Heart left ventricle (tissue), 16 donors: ENCODE measurements around the gene MGARP. TPM values are rescaled to one million over a fixed set of nuclear protein-coding genes. Genes with fewer than 3 reads are reported as not detected.
A peak's percentile ranks its signal among the peaks of the same experiment; 100 is the strongest.

Experiments used
- ATAC-seq, 4 donors: fragments of 200-7000 bp; cut with Tn5 transposase; one replicate each; pipeline ENCODE4 v1.9.1; 2020 to 2022; ENCODE audit warnings: moderate library complexity in 4 of 4, mild to moderate bottlenecking in 3 of 4, moderate number of reproducible peaks in 1 of 4
- DNase-seq, 5 donors: peaks; one replicate each; pipeline ENCODE4 v3.0.0-alpha.2; 2020
- H3K27ac ChIP-seq, 12 donors: fragments of 200-600 bp; sonication (generic) in 4 of 12; one replicate each; pipeline versions ENCODE4 v1.5.0 to v1.8.0; 2016 to 2022; ENCODE audit warnings: mild to moderate bottlenecking in 2 of 12
- H3K27me3 ChIP-seq, 9 donors: fragments of 200-600 bp; sonication (generic) in 2 of 9; one replicate each; pipeline versions ENCODE4 v1.5.1 to v1.8.0; 2016 to 2022; ENCODE audit warnings: mild to moderate bottlenecking in 3 of 9
- H3K36me3 ChIP-seq, 9 donors: fragments of 200-600 bp; sonication (generic) in 2 of 9; one replicate each; pipeline versions ENCODE4 v1.5.0 to v1.8.0; 2018 to 2022; ENCODE audit warnings: mild to moderate bottlenecking in 2 of 9
- H3K4me1 ChIP-seq, 12 donors: fragments of 200-600 bp; sonication (generic) in 4 of 12; one replicate each; pipeline versions ENCODE4 v1.5.0 to v1.8.0; 2016 to 2022; ENCODE audit warnings: mild to moderate bottlenecking in 3 of 12
- H3K4me3 ChIP-seq, 12 donors: fragments of 200-600 bp; sonication (generic) in 4 of 12; one replicate each; pipeline versions ENCODE4 v1.5.0 to v1.8.0; 2017 to 2022; ENCODE audit warnings: mild to moderate bottlenecking in 9 of 12, moderate library complexity in 4 of 12
- H3K9me3 ChIP-seq, 12 donors: fragments of 200-600 bp; sonication (generic) in 4 of 12; one replicate each; pipeline versions ENCODE4 v1.5.0 to v1.8.0; 2016 to 2022; ENCODE audit warnings: mild to moderate bottlenecking in 1 of 12
- CTCF ChIP-seq, 12 donors: fragments of 200-600 bp; sonication (generic) in 4 of 12; IDR thresholded peaks; one replicate each; pipeline versions ENCODE4 v1.5.0 to v1.8.0; 2018 to 2022; ENCODE audit warnings: antibody characterized with exemption in 12 of 12, mild to moderate bottlenecking in 5 of 12
- POLR2A ChIP-seq, 2 donors: fragments of 450-650 bp; IDR thresholded peaks; one replicate each; pipeline ENCODE4 v1.6.1; 2017; ENCODE audit warnings: antibody characterized with exemption in 2 of 2, mild to moderate bottlenecking in 2 of 2, moderate library complexity in 2 of 2
- WGBS, 4 donors: extraction: QIAGEN DNeasy Blood & Tissue Kit in 2 of 4; methylation state at CpG; one replicate each; pipeline versions ENCODE4 v1.1.5 to v1.1.7; 2013 to 2018; 5-methylcytosine and 5-hydroxymethylcytosine counted together
- intact Hi-C, 10 donors: fragments of 100-400 bp; cut with DNase I; formaldehyde crosslinking; loops; one replicate each; pipeline versions ENCODE4 v1.11.1 to v1.14.2; 2022
- polyA plus RNA-seq, 2 donors: library from polyadenylated mRNA; stranded (reverse); fragments of 200-250 nt; gene quantifications; one replicate each; pipeline ENCODE4 v1.2.3, GENCODE V29; 2013
- total RNA-seq, 9 donors: library from RNA; depleted of rRNA in 2 of 9; stranded (reverse); fragments of >200 nt in 2 of 9; fragmentation: NEBNext Ultra II Directional in 3 of 9; extraction: Animal tissue kit (Norgen Biotek cat#: 25700) in 3 of 9; gene quantifications; one replicate each; pipeline versions ENCODE4 v1.1.0 to v1.2.4, GENCODE V29; 2016 to 2023
- donor health status: ischemic (EF 13 %, LVEDD 7.1; RV severe dilation, severe dysfunction).
- donor health status: healthy with polysubstance abuse.
- donor health status: DM: no; HTN: yes; CAD: no.
- donor health status: DM: no; HTN: no; CAD: no.
- donor health status: ischemic (EF 25% LVEDD 6.9; RV normal size, moderate dysfunction).
- donor health status: ischemic (EF 25% LVEDD 5.7; RV mildly dilated, moderate dysfunction).
- donor health status: healthy.
- donor health status: DM: yes; HTN: yes; CAD: no.
- donor health status: ischemic (EF 35%, LVEDD 5.7; RV mildly dilated, moderate dysfunction).
- donor health status: nonischemic (EF 11% LVEDD 7.7; RV severe dilation, severe dysfunction).
- donor health status: DM: yes; HTN: yes; CAD: no.
- donor health status: PGD.
- donor health status: ischemic (EF 29% LVEDD 5.4; RV normal size, mild dysfunction).
- donor health status: nonischemic (EF 23%, LVEDD 6.1; RV moderate dilation, normal function).

MGARP gene
- total and polyA plus RNA-seq, 11 donors: 0.48 to 7.8 (median 0.98) TPM

- H3K27ac ChIP-seq: peak overlapping the region; percentile 75 to 93 (median 85)
- TF ChIP-seq POLR2A (IDR thresholded peaks at IDR 0.05): peak in 1 of 2 donors; percentile 49
- TF ChIP-seq CTCF (IDR thresholded peaks at IDR 0.05): peak; percentile 84 to 99 (median 96)
- H3K4me1 ChIP-seq: peaks cover 0 to 49% (median 28%) of the 10 kb centered on the region in 12 donors
- H3K27me3 ChIP-seq: no peaks in the 10 kb centered on the region
- DNase-seq (peak; percentile 96 to 99 (median 98)), ATAC-seq (peak; percentile 91 to 97 (median 96))
- no peaks in the 10 kb centered on the region for H3K9me3 ChIP-seq
- peaks cover 0 to 43% (median 35%) of the 10 kb centered on the region in 9 donors for H3K36me3 ChIP-seq
- 1% methylated on average over 40 to 51 of the region's 51 CpGs for WGBS, 4 donors
- intact Hi-C loops: loop anchor here (1.0 to 10.0 kb wide), 16 partner anchors 66 to 265 kb away; partner anchors contain the start of gene ELF2 (in 3 of the 10)
- peak overlapping the region; percentile 61 to 85 (median 71) for H3K4me3 ChIP-seq
Observed at GRCh38 chr4:139295206-139295941, 15.3 kb upstream of the MGARP start.

GRCh38 chr4:139286186-139286698, 6.2 kb upstream of the MGARP start:
- WGBS, 4 donors: 87 to 89% (median 88%) methylated on average over 7 of the region's 7 CpGs
- ATAC-seq (peak in 2 of 4 donors; percentile 77 to 83), DNase-seq (no peak)
- Histone ChIP-seq H3K27ac (peak overlapping the region in 1 of 12 donors; percentile 54), H3K27me3 (no peaks in the 10 kb centered on the region), H3K4me3 (no peak overlapping the region), H3K9me3 (peaks cover 0 to 11% (median 0%) of the 10 kb centered on the region in 12 donors), H3K36me3 (peaks cover 0 to 45% (median 37%) of the 10 kb centered on the region in 9 donors), H3K4me1 (peaks cover 0 to 6% (median 0%) of the 10 kb centered on the region in 12 donors)
- intact Hi-C loops: loop anchor here in 3 of 10 donors (5.0 to 10.0 kb wide), 3 partner anchors 61 to 189 kb away; no protein-coding TSS in a partner anchor
- TF ChIP-seq CTCF (IDR thresholded peaks at IDR 0.05) (no peak), POLR2A (IDR thresholded peaks at IDR 0.05) (no peak)

- TF ChIP-seq CTCF (IDR thresholded peaks at IDR 0.05) (no peak), POLR2A (IDR thresholded peaks at IDR 0.05) (no peak)
- no peak overlapping the region for H3K4me3 ChIP-seq
- H3K27me3 ChIP-seq: peaks cover 0 to 28% (median 5%) of the 10 kb centered on the region in 9 donors
- peaks cover 0 to 18% (median 6%) of the 10 kb centered on the region in 12 donors for H3K4me1 ChIP-seq
- ATAC-seq: no peak
- DNase-seq: no peak
- intact Hi-C loops: loop anchor here in 3 of 10 donors (5.0 to 10.0 kb wide), 3 partner anchors 55 to 178 kb away; no protein-coding TSS in a partner anchor
- no peak overlapping the region for H3K27ac ChIP-seq
- H3K36me3 ChIP-seq: peaks cover 0 to 10% (median 4%) of the 10 kb centered on the region in 9 donors
- peaks cover 0 to 11% (median 0%) of the 10 kb centered on the region in 12 donors for H3K9me3 ChIP-seq
Observed at GRCh38 chr4:139282721-139283075, 2.7 kb upstream of the MGARP start.
